SK-N-SH (cell line): ENCODE results near the gene PRRT1.

Experiments used
- CTCF ChIP-seq: fragments of 200-600 bp; sonication (generic); IDR thresholded peaks from 2 replicates; pipeline ENCODE4 v1.6.1; 2017; ENCODE audit warnings: antibody characterized with exemption, mild to moderate bottlenecking, moderate library complexity
- EP300 ChIP-seq, 2 experiments: IDR thresholded peaks; 2 replicates each; pipeline versions ENCODE4 v1.4.0 to v1.6.1; 2012; ENCODE audit warnings: borderline replicate concordance in 1 of 2, low read depth in 1 of 2, low read length in 1 of 2
- POLR2AphosphoS5 ChIP-seq: IDR thresholded peaks from 2 replicates; pipeline ENCODE4 v1.6.1; 2012; ENCODE audit warnings: low read depth, low read length
- RXRA ChIP-seq: IDR thresholded peaks from 2 replicates; pipeline ENCODE4 v1.4.0; 2012; ENCODE audit warnings: low read depth, mild to moderate bottlenecking, borderline replicate concordance
- TAF1 ChIP-seq: IDR thresholded peaks from 2 replicates; pipeline ENCODE4 v1.6.1; 2012; ENCODE audit warnings: low read depth, mild to moderate bottlenecking, low read length, moderate library complexity, borderline replicate concordance
- YY1 ChIP-seq: IDR thresholded peaks from 2 replicates; pipeline ENCODE4 v1.4.0; 2012; ENCODE audit warnings: low read depth, mild to moderate bottlenecking

DNA sequence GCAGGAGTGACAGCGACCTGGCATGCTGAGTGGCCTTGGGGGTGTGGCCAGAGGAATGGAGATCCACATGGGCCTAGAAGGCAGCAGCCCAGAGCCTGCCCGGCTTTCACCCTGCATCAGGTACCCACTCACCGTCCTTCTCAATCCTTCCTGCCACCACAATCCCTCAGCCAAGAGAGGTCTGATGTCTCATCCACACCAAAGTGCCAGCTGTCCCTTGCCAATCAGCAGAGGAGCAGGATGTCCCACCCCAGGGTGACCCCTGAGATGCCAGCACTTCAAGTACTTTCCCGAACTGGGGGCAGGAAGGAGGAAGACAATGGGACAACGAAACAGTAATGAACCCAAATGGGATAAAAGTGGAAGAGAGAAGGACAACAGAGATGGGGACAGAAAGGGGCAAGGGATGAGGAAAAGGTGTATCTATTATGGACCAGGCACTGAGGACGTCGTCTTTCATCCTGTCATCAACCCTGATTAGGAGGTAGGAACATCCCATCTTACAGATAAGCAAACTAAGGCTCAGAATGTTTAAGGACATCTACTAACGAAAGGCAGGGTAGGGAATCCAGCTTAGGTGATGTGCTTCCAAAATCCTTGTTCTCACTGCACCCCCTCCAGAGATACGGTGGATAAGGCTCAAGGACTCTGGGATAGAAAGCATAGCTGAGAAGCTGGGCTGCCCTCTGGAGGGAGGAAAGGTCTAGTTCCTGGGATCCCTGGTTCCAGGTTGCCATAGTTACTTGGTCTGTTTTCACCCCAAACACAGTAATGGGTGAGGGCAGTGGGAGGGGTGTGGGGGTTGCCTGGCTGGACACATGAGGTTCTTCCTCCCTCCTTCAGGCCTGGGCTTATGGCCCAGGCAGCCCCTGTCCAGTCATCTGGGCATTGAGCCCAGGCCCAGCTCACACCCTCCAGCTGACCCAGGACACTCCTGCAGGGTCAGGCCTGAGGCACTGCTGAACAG lies 38.1 kb downstream of the PRRT1 start:
- TF ChIP-seq POLR2AphosphoS5 (peak; percentile 20; the same call in 1 of the 2 replicates), RXRA (peak; percentile 70), EP300 (IDR thresholded peaks at IDR 0.05; ENCODE audit: borderline replicate concordance in 1 of 2, low read depth in 1 of 2, low read length in 1 of 2) (no peak), CTCF (peak; percentile 56), TAF1 (no peak), YY1 (no peak)
